HCEC 1CT (cell line): ENCODE measurements around the gene ZRANB1.
A peak's percentile ranks its signal among the peaks of the same experiment; 100 is the strongest.

ENCODE experiments used
- DNase-seq: peaks from one replicate; pipeline ENCODE4 v3.0.0-alpha.2; 2017

Gene ZRANB1

DNA sequence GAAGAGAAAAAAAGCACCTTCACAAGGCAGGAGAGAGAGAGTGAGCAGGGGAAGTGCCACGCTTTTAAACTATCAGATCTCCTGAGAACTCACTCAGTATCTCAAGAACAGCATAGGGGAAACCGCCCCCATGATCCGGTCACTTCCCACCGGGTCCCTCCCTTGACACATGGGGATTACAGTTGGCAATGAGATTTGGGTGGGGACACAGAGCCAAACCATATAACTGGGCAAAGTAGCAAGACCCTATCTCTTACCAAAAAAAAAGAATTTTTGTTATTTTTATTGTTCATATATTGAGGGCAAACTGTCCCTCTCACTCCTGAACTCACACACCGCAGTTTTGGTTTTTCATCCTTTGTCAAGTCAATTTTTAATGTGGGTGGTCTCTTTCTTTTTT lies 18.2 kb upstream of the ZRANB1 start:
- DNase-seq = no peak

DNA sequence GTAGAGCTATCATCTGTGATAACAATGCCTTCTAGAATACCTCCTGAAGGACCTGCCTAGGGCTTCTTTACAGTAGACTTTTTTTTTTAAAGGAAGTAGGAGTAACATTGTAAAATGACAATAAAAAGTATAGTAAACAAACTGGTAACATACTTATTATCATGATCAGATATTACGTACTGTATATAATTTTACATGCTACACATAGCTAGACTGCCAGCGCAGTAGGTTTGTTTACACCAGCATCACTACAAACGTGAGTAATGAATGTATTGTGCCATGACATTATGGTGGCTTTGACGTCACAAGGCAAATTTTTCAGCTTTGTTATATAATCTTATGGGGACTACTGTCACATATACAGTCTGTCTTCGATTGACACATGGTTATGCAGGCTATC lies 15.4 kb upstream of the ZRANB1 start:
- DNase-seq = no peak

DNA sequence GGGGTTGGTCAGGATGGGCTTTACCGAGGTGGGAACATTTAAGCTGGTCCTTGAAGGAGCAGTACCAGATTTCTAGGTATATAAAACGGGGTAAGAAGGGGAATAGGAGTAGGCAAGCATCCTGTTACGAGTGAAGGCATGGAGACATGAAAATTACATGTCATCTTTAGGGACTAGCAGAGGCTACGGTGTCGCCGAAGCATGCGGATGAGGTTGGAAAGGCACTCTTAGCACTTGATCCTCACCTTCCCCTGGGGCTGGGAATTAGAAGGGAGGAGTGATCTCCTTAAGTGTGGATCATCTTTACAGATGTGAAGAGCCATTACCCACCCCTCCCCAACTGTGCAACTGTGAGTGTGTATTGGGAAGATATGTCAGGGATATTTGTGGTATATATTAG lies 13.8 kb upstream of the ZRANB1 start:
- no peak for DNase-seq

DNA sequence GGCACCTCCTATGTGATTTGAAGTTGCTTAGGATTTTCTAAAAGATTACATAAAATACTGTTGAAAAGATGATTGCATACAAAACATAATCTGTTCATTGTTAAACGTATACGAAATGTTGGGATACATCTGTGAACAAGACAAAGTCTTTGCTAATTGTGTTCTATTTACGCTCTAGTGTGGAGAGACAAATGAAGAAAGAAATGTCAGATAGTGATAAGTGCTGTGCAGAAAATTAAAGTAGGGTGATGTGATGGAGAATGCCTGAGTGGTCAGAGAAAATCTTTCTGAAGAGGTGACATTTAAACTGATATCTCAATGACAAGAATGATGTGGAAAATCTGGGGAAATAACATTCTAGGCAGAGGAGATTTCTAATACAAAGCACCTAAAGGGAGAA lies 13.4 kb upstream of the ZRANB1 start:
- no peak for DNase-seq

DNA sequence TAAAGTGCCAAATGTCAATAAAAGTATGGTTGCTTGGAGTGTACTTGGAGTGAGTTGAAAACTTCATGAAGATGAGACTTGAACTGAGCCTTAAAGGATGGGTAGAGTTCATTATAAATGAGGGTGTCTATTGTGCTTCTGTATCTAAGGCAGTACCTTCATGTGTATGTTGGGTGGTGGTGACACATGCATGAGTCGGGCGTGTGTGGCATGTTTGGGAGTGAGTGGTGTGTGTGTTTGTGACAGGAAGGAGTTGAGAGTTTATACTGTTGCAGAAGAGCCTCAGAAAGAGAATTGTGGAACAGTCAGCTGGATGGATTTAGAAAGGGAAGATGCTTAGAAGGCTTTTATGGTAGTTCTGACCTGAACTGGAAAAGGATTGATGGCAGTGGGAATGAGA lies 6.0 kb upstream of the ZRANB1 start:
- DNase-seq = peak; percentile 56

DNA sequence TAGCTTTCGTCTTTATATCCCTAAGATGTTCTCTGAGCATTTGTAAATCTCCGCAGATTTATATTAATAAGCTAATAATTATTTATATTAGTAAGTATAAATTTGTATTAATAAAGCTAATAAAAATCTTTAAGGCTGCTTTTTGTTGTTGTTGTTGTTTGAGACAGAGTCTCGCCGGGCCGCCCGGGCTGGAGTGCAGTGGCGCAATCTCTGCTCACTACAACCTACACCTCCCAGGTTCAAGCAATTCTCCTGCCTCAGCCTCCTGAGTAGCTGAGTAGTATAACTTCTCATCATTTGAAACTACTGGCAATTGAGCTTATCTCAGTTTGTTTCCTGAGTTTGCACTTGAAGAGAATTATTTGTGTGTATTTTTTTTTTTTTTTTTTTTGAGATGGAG lies 5.1 kb upstream of the ZRANB1 start:
- DNase-seq = no peak

DNA sequence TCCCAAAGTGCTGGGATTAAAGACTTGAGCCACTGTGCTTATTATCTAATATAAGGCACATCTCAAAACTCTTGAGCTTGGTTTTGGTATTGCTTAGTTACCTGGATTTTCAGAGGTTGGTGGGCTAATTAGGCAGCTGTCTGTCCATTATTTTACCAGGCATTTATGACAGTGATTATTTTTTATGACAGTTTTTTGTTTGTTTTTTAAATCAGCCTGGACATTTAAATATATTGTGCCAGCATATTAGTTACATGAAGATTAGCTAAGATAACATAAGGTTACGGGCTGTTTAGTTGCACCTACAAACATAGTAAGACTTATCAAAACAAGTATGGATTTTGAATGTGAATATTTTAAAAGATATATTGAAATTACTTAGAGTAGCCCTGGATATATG lies 2.6 kb upstream of the ZRANB1 start:
- no peak for DNase-seq

DNA sequence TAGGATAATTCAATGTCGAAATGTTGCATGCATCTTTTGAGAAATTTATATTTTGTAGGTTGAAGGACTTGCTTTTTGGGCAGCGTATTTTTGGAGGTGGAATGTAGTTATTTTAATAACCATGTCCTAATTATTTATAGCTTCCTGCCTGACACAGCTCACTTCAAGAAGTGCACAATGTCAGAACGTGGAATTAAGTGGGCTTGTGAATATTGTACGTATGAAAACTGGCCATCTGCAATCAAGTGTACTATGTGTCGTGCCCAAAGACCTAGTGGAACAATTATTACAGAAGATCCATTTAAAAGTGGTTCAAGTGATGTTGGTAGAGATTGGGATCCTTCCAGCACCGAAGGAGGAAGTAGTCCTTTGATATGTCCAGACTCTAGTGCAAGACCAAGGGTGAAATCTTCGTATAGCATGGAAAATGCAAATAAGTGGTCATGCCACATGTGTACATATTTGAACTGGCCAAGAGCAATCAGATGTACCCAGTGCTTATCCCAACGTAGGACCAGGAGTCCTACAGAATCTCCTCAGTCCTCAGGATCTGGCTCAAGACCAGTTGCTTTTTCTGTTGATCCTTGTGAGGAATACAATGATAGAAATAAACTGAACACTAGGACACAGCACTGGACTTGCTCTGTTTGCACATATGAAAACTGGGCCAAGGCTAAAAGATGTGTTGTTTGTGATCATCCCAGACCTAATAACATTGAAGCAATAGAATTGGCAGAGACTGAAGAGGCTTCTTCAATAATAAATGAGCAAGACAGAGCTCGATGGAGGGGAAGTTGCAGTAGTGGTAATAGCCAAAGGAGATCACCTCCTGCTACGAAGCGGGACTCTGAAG lies 620 bp downstream of the ZRANB1 start:
- no peak for DNase-seq

DNA sequence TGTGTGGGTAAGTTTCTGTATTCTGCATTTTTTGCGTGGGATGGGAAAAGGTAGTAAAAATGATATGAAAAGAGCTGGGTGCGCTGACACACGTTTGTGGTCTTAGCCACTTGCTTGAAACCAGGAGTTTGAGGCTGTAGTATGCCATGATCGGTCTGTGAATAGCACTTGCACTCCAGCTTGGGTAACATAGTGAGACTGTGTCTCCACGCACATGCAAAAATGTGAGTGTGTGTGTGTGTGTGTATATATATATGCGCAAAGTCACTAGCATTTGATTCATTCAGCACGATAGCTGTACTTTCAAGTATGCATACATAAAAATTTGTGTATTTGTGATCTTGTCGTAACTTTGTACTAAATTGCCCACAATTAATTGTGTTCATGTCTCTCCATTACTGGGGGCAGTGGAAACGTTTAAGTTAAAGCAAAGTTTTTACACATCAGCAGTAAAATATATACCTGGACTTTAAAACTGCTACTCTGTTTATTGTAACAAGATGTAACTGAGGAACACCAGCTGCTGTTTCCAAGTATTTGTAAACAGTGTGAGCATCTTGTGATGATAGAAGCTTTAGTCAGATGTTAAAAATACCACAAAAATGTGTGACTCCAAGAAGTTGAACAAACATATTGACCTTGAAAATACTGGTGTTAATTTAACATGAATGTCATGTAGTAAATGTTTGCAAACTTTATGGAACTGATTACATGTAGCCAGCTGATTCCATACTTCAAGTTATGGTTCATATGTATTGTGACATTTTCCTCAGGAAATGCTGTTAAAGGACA lies 1.6 kb downstream of the ZRANB1 start:
- DNase-seq = peak; percentile 96

DNA sequence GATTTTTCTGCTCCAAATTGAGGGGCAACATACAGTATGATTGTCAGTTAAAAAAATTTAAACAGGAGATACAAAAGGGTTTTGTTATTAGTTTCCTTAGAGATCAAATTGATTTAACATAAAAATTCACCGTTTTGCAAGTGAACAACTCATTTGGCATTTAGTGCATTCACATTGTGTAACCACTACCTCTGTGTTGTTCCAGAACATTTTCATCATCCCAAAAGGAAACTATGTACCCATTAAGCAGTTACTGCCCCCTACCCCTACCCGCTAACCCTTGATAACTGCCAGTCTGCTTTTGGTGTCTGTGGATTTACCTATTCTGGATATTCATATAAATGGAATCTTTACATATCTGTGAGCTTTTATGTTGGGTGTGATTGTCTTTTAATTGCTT lies 3.1 kb downstream of the ZRANB1 start:
- peak; percentile 70 for DNase-seq

DNA sequence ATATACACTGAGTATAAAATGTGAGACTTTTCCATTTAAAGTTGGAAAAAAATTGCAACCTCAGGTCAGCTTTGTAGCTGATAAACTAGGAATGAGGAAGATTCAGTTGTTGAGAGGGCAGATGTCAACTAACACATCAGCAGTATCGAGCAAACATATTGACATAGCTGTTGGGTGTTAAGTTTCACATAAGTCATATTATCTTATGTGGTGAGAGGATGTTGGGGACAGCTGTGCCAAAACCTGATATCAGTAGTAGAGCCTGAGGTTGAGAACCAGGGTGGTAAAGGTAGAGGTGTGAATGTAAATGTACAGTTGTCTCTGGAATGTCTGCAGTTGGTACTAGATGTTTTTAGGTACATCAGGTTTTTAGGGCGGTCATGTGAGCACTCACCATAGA lies 5.0 kb downstream of the ZRANB1 start:
- DNase-seq = no peak

DNA sequence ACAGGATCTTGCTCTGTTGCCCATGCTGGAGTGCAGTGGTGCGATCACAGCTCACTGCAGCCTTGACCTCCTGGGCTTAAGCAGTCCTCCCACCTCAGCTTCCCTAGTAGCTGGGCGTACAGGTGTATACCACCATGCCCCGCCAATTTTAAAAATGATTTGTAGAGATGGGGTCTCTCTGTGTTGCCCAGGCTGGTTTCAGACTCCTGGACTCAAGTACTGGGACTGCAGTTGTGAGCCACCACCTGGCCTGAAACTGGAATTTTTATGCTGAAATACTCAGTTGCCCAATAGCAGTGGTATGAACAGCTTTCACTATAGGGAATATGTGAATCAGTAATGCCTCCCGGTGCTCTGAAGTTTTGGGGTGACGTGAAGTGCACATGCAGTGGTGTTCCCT lies 7.6 kb downstream of the ZRANB1 start:
- peak; percentile 54 for DNase-seq

DNA sequence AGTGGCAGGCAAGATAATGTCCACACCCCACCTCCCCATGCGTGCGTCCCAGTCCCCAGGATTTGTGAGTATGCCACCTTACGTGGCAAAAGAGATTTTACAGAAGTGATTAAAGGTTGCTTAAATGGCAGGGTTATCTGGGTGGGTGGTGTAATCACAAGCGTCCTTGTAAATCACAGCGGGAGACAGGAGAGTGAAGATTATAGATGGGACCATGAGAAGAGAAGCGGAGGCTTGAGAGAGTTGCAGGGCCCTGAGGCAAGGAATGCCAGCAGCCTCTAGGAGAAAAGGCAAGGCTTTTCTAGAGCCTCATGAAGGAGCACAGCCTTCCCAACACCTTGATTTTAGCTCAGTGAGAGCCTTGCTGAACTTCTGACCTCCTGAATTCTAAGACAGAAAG lies 10.2 kb downstream of the ZRANB1 start:
- DNase-seq = no peak

DNA sequence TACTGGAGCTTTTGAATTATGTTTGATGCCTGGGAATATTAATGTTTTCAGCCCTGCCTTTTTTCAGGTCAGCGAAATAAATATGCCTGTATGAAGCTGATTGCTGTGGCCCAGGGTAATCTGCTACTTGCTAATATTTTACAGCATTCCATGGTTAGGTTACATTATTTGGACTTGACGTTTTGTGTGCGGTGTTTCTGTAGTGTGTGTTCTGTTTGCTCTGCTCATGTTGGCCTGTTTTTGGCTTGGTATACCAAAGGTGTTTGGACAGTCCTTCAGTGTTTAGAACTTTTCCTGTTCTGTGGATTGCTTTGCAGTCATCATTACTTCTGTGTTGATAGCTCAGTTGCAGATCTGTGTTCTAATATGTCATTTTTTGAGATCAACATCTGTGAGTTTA lies 11.5 kb downstream of the ZRANB1 start:
- DNase-seq = no peak

DNA sequence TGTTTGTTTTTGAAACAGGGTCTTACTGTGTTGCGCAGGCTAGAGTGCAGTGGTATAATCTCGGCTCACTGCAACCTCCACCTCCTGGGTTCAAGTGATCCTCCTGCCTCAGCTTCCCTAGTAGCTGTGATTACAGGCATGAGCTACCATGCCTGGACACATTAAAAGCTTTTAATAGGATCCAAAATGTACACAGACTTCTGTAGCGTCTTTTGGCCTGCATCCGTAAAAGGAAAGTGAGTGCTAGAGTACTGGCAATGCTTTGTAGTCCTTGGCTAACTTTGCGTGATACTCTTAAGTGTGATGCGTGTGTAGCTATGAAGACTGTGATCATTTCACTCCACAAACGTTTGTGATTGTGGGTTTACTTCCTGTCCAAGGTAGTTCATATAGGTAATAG lies 13.3 kb downstream of the ZRANB1 start:
- DNase-seq = no peak

DNA sequence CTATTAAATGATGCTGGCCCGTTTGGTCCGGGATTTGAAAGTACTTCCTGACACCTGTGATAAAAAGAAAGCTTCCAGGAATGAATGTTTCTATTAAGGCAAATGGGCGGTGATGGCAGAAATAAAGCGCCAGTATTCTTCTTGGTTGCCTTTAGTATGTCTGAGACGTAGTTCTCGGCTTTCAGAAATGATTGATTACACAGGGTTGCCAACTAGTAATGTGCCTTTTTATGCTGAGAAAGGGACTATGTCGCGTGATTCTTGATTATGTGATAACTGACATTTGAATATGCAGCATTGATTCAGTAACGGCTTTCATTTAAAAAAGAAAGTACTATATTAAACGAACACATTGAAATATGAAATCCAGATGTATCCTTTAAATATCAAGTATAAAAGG lies 13.9 kb downstream of the ZRANB1 start:
- DNase-seq = no peak

DNA sequence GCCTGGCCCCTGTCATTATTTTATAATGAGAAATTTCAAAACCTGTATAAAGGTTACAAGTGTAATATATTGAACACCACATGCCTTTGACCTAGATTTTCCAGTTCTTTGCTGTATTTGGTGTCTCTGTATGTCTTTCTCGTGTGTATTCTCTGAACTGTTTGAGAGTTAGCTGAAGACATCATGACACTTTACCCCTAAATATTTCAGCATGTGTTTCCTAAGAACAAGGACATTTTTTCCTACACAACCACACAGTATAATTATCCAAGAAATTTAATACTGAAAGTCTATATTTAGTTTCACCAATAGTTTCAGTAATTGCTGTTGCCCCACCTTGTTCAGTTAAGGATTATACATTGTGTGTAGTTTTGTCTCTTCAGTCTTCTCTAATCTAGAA lies 14.8 kb downstream of the ZRANB1 start:
- no peak for DNase-seq

DNA sequence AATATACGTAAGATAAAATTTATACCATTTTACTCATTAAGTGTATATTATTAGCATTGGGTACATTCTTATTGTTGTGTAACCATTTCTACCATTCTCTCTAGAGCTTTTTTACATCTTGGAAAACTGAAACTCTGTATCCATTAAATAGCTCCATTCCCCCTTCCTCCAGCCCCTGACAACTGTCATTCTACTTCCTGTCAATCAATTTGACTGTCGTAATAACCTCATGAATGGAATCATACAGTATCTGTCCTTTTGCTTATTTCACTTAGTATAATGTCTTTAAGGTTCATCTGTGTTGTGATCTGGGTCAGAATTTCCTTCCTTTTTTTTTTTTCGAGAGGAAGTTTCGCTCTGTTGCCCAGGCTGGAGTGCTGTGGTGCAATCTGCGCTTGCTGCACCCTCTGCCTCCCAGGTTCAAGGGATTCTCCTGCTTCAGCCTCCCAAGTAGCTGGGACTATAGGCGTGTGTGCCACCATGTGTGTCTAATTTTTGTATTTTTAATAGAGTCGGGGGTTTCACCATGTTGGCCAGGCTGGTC lies 15.6 kb downstream of the ZRANB1 start:
- DNase-seq = no peak

DNA sequence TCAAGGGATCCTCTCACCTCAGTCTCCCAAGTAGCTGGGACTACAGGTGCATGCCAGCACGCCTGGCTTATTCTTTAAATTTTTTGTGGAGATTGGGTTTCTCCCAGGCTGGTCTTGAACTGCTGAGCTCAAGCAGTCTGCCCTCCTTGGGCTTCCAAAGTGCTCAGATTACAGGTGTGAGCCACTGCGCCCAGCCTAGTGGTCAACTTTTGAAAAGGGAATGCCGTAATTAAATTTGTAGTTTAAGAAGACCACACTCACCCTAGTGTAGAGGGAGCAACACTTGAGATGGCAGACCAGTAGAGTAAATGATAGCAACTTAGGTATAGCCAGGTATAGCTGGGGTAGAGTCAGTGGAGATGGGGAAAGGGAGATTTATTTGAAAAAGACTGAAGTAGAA lies 17.6 kb downstream of the ZRANB1 start:
- no peak for DNase-seq

DNA sequence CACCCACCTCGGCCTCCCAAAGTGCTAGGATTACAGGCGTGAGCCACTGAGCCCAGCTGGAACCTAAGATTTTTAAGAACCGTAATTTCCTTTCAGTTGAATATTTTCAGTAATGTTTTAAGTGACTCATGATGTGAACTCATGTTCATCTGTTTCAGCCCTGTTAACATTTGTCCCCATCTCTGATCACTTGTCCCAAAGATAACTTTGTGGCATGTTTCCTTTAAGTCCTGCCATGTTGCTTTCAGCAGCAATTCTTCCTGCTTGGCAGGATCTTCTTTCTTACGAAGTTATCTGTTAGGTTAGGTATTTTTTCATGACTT lies 19.3 kb downstream of the ZRANB1 start:
- peak; percentile 29 for DNase-seq

DNA sequence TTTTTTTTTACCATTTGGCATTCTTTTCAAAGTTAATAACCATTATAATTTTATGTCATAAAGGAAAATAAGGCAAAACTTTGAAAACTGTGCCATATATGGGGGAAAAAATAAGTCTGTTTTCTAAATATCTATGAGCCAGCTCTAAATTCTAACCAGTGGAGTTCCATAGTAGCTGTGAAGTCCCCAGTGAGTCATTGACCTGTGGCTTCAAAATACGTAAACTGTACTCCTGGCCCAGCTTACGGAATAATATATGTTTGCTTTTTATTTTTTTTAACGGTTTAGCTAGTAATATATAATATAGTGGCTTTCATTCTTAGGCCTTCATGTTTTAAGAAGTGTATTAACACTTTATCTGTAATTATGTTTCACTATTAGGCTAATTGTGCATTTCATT lies 20.5 kb downstream of the ZRANB1 start:
- DNase-seq = peak; percentile 44

DNA sequence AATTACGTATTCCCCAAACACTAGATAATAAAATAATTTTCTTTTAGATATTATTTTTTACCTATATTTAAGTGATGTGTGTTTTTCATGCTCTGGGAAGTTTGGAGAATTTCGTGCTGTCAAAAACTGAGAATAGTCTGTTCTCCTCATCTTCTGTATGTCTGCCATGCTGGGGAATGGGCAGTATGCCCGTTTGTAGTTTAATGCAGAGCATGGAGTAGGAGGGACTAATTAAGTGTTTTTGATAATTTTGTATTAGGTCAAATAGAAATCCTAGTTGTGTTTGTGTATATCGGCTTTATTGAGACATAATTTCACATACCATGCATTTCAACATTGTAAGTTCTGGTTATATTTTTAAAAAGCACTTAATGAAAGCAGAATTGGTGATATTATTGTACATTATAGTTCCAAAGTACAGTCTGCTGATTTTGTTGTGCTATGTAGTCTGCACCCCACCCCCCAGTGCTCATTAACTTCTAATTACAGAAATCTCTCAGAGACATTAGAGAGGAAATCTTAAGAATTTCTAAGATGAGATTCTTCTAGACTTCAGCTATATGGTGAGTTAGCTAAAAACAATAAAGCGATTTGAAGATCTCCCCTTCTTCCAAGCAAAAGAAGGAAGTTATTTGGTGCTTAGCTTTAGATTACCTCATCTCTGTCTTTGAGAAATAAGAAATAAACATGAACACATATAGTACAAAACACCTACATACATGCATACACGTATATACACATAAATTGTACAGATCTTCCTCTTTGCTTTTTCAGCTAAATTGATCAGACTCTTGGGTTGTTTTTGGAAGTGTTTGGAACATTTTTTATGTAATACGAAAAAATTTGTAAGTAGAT lies 22.2 kb downstream of the ZRANB1 start:
- DNase-seq = no peak

DNA sequence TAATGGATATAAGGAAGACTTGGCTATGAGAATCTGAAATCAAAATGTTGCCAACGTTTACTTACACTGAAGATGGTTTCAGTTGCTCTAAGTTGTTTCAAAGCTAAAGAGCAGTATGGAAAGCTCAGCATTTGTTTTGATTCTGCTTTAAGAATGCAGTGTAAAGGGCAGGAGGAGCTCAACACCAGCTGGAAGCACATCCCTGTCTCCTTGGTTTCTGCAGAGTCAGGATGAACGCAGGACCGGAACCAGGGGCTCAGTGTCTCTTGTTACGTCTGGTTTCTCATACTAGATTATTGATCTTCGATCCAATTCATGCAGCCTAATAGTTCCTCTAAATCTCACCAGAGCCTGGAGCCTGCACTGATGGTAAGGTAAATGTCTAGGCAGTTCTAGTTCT lies 24.1 kb downstream of the ZRANB1 start:
- DNase-seq = no peak
